Measurements from ENCODE around the gene EPS15. TPM values are rescaled to one million over a fixed set of nuclear protein-coding genes. Genes with fewer than 3 reads are reported as not detected.

Gene EPS15
- polyA plus RNA-seq, 1 of the 3 experiments (the other 2 are of a cell fraction): 17.0 TPM

- TF ChIP-seq CTCF (IDR thresholded peaks at IDR 0.05) (no peak), EZH2phosphoT487 (IDR thresholded peaks at IDR 0.05; ENCODE audit: borderline replicate concordance, low read depth) (no peak), TAF1 (IDR thresholded peaks at IDR 0.05; ENCODE audit: borderline replicate concordance, low read depth, low read length) (no peak), SMC3 (IDR thresholded peaks at IDR 0.05; ENCODE audit: low read depth, low read length) (no peak), FOXJ3 (CRISPR knock-in tag; IDR thresholded peaks at IDR 0.05) (no peak), GABPA (IDR thresholded peaks at IDR 0.05; ENCODE audit: low read depth) (no peak), NFIC (IDR thresholded peaks at IDR 0.05; ENCODE audit: borderline replicate concordance) (no peak)
Measured at GRCh38 chr1:51555866-51556619, 37.0 kb upstream of the EPS15 start (continued).

DNA sequence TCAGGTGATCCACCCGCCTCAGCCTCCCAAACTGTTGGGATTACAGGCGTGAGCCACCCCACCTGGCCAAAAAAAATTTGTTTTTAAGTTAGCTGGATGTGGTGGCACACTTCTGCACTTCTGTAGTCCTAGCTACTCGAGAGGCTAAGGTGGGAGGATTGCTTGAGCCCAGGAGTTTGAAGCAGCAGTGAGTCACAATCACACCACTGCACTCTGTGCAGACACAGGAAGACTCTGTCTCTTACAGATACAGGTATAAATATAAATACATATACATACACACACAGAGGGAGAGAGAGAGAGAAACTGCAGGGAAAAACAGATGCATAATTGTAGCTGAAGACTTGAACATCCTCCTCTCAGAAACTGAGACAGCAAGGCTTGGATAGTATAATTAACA, 34.8 kb upstream of the EPS15 start:
- DNase-seq: no peak
- ChIA-PET POLR2A (no interaction called here), CTCF (no interaction called here)
- Histone ChIP-seq H3K9me2 (no peaks in the 10 kb centered on the region), H3K4me3 (ENCODE audit: low read depth in 2 of 2, low read length in 1 of 2) (no peak overlapping the region), H3K4me1 (ENCODE audit: control insufficient read depth in 1 of 2, insufficient read depth in 2 of 2, low read depth in 1 of 2, low read length in 1 of 2) (peaks cover 1 to 6% of the 10 kb centered on the region in 2 experiments; a peak in 3 of 4 replicates), H3K4me2 (no peak overlapping the region), H3K79me2 (ENCODE audit: insufficient read depth) (no peaks in the 10 kb centered on the region), H3K36me3 (replicated peaks in 1 of 2; ENCODE audit: control insufficient read depth in 1 of 2, insufficient read depth in 2 of 2, low read length in 1 of 2) (no peaks in the 10 kb centered on the region), H4K20me1 (ENCODE audit: insufficient read depth) (no peaks in the 10 kb centered on the region), H3K27ac (ENCODE audit: low read depth in 2 of 2, low read length in 1 of 2) (no peak overlapping the region), H3K9me3 (no peaks in the 10 kb centered on the region), H2AFZ (ENCODE audit: low read depth) (no peak overlapping the region), H3K27me3 (ENCODE audit: insufficient read depth) (no peaks in the 10 kb centered on the region), H3K9ac (no peak overlapping the region), H3F3A (replicated peaks; ENCODE audit: insufficient read depth) (peaks cover 20% of the 10 kb centered on the region)
- TF ChIP-seq POLR2AphosphoS5 (IDR thresholded peaks at IDR 0.05; ENCODE audit: low read depth, low read length) (no peak), YY1 (IDR thresholded peaks at IDR 0.05; ENCODE audit: low read depth) (no peak), MXI1 (IDR thresholded peaks at IDR 0.05; ENCODE audit: low read depth, low read length) (no peak)
- WGBS (ENCODE audit: low lambda C conversion rate): 71% methylated on average over 3 of the region's 3 CpGs

DNA sequence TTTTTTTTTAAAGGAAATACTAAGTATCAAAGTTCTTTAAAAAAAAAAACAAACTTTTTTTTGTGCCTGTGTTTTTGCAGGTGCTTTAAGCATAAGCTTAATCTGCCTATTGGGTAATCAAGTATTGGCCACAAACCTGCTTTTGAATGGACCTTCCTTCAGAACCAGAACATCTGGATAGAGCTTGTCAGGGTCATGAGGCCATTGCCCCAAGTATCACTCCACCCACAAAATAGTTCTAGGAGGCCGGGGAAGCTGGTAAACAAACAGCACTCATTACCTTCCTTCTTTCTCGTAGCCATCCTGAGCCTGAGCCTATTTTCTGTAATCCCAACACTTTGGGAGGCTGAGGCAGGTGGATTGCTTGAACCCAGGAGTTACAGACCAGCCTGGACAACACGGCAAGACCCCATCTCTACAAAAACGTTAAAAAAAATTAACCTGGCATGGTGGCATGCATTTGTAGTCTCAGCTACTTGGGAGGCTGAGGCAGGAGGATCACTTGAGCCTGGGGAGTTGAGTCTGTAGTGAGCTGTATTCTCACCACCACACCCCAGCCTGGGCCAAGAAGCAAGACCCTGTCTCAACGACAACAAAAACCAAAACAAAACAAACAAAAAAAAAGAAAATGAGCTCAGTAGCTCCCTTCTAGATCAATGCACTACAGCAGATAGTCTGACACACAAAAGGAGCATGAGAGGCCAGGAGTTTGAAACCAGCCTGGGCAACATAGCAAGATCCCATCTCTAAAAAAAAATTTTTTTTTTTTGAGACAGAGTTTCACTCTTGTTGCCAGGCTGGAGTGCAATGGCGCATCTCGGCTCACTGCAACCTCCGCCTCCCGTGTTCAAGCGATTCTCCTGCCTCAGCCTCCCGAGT, 34.1 kb upstream of the EPS15 start:
- Histone ChIP-seq H3K9ac (no peak overlapping the region), H3F3A (replicated peaks; ENCODE audit: insufficient read depth) (peaks cover 14% of the 10 kb centered on the region), H3K36me3 (replicated peaks in 1 of 2; ENCODE audit: control insufficient read depth in 1 of 2, insufficient read depth in 2 of 2, low read length in 1 of 2) (no peaks in the 10 kb centered on the region), H3K27me3 (ENCODE audit: insufficient read depth) (no peaks in the 10 kb centered on the region), H4K20me1 (ENCODE audit: insufficient read depth) (no peaks in the 10 kb centered on the region), H3K9me3 (no peaks in the 10 kb centered on the region), H3K27ac (ENCODE audit: low read depth in 2 of 2, low read length in 1 of 2) (no peak overlapping the region), H3K4me1 (ENCODE audit: control insufficient read depth in 1 of 2, insufficient read depth in 2 of 2, low read depth in 1 of 2, low read length in 1 of 2) (no peaks in the 10 kb centered on the region), H3K4me2 (no peak overlapping the region), H3K9me2 (no peaks in the 10 kb centered on the region), H3K4me3 (ENCODE audit: low read depth in 2 of 2, low read length in 1 of 2) (no peak overlapping the region), H3K79me2 (ENCODE audit: insufficient read depth) (no peaks in the 10 kb centered on the region), H2AFZ (ENCODE audit: low read depth) (no peak overlapping the region)
- ChIA-PET POLR2A (no interaction called here), CTCF (no interaction called here)
- DNase-seq: no peak
- TF ChIP-seq, protein P1, sequence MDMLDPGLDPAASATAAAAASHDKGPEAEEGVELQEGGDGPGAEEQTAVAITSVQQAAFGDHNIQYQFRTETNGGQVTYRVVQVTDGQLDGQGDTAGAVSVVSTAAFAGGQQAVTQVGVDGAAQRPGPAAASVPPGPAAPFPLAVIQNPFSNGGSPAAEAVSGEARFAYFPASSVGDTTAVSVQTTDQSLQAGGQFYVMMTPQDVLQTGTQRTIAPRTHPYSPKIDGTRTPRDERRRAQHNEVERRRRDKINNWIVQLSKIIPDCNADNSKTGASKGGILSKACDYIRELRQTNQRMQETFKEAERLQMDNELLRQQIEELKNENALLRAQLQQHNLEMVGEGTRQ (IDR thresholded peaks at IDR 0.05; ENCODE audit: borderline replicate concordance, low read depth, low read length): no peak
- TF ChIP-seq RCOR1 (IDR thresholded peaks at IDR 0.05; ENCODE audit: low read length) (no peak), MEF2A (IDR thresholded peaks at IDR 0.05; ENCODE audit: borderline replicate concordance, low read depth) (no peak), MXI1 (IDR thresholded peaks at IDR 0.05; ENCODE audit: low read depth, low read length) (no peak), IRF3 (IDR thresholded peaks at IDR 0.05; ENCODE audit: low read depth, low read length) (no peak), RFX5 (IDR thresholded peaks at IDR 0.05; ENCODE audit: low read length) (no peak), TAF1 (IDR thresholded peaks at IDR 0.05; ENCODE audit: borderline replicate concordance, low read depth, low read length) (no peak), NFIC (IDR thresholded peaks at IDR 0.05; ENCODE audit: borderline replicate concordance) (no peak), FOSL2 (IDR thresholded peaks at IDR 0.05; ENCODE audit: borderline replicate concordance, low read depth) (no peak), ELF1 (IDR thresholded peaks at IDR 0.05) (no peak)
- TF ChIP-seq, protein P2, sequence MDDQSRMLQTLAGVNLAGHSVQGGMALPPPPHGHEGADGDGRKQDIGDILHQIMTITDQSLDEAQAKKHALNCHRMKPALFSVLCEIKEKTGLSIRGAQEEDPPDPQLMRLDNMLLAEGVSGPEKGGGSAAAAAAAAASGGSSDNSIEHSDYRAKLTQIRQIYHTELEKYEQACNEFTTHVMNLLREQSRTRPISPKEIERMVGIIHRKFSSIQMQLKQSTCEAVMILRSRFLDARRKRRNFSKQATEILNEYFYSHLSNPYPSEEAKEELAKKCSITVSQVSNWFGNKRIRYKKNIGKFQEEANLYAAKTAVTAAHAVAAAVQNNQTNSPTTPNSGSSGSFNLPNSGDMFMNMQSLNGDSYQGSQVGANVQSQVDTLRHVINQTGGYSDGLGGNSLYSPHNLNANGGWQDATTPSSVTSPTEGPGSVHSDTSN (IDR thresholded peaks at IDR 0.05): no peak
- TF ChIP-seq, protein P3, sequence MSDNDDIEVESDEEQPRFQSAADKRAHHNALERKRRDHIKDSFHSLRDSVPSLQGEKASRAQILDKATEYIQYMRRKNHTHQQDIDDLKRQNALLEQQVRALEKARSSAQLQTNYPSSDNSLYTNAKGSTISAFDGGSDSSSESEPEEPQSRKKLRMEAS (IDR thresholded peaks at IDR 0.05; ENCODE audit: low read depth): no peak
- WGBS (ENCODE audit: low lambda C conversion rate): 89% methylated on average over 11 of the region's 11 CpGs

Data from SK-N-SH (cell line).